Measurements from ENCODE around the gene QRFP.

Gene QRFP

DNA sequence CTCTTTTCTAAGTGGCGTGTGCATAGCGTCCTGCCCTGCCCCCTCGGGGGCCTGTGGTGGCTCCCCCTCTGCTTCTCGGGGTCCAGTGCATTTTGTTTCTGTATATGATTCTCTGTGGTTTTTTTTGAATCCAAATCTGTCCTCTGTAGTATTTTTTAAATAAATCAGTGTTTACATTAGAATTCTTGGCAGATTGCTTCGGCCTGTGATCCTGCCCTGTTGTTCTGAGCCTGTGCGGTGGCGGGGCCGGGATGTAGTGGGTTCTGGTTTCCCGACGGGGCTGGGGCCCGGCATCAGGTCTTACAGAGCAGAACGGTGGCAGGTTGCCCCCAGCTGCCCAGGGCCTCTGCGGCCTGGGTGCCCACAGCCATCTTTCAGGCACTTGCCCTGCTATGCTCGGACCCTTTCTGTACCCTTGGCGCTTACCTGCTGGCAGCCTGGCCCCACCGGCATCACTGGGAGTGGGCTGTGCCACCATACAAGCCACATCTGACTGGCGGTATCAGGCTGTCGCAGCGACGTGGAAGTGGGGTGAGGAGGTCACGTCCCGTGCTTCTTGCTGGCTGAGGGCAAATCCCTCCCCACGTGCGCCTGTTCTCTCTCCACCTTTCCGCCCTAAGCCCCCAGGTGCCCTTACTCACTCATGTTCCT, 9.0 kb downstream of the QRFP start:
- DNase-seq (ENCODE audit: low read depth), result no peak
- H3K4me3 ChIP-seq (ENCODE audit: control insufficient read depth, low read depth, low read length), result no peak overlapping the region
- TF ChIP-seq, protein P1, sequence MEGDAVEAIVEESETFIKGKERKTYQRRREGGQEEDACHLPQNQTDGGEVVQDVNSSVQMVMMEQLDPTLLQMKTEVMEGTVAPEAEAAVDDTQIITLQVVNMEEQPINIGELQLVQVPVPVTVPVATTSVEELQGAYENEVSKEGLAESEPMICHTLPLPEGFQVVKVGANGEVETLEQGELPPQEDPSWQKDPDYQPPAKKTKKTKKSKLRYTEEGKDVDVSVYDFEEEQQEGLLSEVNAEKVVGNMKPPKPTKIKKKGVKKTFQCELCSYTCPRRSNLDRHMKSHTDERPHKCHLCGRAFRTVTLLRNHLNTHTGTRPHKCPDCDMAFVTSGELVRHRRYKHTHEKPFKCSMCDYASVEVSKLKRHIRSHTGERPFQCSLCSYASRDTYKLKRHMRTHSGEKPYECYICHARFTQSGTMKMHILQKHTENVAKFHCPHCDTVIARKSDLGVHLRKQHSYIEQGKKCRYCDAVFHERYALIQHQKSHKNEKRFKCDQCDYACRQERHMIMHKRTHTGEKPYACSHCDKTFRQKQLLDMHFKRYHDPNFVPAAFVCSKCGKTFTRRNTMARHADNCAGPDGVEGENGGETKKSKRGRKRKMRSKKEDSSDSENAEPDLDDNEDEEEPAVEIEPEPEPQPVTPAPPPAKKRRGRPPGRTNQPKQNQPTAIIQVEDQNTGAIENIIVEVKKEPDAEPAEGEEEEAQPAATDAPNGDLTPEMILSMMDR (IDR thresholded peaks at IDR 0.05; ENCODE audit: control insufficient read depth, insufficient read depth, low read depth, low read length, missing control alignments), result no peak

DNA sequence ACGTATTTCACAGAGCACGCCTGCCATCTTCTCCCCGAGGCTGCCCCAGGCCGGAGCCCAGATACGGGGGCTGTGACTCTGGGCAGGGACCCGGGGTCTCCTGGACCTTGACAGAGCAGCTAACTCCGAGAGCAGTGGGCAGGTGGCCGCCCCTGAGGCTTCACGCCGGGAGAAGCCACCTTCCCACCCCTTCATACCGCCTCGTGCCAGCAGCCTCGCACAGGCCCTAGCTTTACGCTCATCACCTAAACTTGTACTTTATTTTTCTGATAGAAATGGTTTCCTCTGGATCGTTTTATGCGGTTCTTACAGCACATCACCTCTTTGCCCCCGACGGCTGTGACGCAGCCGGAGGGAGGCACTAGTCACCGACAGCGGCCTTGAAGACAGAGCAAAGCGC, 9.6 kb downstream of the QRFP start:
- TF ChIP-seq, protein P1 (IDR thresholded peaks at IDR 0.05; ENCODE audit: control insufficient read depth, insufficient read depth, low read depth, low read length, missing control alignments), result no peak
- H3K4me3 ChIP-seq (ENCODE audit: control insufficient read depth, low read depth, low read length), result no peak overlapping the region
- DNase-seq (ENCODE audit: low read depth), result no peak

DNA sequence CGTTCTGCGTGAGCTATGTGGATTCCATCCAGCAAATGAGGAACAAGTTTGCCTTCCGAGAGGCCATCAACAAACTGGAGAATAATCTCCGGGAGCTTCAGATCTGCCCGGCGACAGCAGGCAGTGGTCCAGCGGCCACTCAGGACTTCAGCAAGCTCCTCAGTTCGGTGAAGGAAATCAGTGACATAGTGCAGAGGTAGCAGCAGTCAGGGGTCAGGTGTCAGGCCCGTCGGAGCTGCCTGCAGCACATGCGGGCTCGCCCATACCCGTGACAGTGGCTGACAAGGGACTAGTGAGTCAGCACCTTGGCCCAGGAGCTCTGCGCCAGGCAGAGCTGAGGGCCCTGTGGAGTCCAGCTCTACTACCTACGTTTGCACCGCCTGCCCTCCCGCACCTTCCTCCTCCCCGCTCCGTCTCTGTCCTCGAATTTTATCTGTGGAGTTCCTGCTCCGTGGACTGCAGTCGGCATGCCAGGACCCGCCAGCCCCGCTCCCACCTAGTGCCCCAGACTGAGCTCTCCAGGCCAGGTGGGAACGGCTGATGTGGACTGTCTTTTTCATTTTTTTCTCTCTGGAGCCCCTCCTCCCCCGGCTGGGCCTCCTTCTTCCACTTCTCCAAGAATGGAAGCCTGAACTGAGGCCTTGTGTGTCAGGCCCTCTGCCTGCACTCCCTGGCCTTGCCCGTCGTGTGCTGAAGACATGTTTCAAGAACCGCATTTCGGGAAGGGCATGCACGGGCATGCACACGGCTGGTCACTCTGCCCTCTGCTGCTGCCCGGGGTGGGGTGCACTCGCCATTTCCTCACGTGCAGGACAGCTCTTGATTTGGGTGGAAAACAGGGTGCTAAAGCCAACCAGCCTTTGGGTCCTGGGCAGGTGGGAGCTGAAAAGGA, 10.9 kb downstream of the QRFP start:
- no peak for DNase-seq (ENCODE audit: low read depth)
- H3K4me3 ChIP-seq (ENCODE audit: control insufficient read depth, low read depth, low read length), result no peak overlapping the region
- TF ChIP-seq, protein P1 (IDR thresholded peaks at IDR 0.05; ENCODE audit: control insufficient read depth, insufficient read depth, low read depth, low read length, missing control alignments), result no peak

DNA sequence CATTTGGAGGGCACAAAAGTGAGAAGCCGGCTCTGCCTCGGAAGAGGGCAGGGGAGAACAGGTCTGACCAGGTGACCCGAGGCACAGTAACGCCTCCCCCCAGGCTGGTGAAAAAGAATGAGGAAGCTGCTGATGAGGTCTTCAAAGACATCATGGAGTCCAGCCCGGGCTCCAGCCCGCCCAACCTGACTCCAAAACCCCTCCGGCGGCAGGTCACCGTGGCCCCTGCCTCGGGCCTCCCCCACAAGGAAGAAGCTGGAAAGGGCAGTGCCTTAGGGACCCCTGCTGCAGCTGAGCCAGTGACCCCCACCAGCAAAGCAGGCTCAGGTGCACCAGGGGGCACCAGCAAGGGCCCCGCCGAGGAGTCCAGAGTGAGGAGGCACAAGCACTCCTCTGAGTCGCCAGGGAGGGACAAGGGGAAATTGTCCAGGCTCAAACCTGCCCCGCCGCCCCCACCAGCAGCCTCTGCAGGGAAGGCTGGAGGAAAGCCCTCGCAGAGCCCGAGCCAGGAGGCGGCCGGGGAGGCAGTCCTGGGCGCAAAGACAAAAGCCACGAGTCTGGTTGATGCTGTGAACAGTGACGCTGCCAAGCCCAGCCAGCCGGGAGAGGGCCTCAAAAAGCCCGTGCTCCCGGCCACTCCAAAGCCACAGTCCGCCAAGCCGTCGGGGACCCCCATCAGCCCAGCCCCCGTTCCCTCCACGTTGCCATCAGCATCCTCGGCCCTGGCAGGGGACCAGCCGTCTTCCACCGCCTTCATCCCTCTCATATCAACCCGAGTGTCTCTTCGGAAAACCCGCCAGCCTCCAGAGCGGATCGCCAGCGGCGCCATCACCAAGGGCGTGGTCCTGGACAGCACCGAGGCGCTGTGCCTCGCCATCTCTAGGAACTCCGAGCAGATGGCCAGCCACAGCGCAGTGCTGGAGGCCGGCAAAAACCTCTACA, 11.8 kb downstream of the QRFP start:
- H3K4me3 ChIP-seq (ENCODE audit: control insufficient read depth, low read depth, low read length), result no peak overlapping the region

DNA sequence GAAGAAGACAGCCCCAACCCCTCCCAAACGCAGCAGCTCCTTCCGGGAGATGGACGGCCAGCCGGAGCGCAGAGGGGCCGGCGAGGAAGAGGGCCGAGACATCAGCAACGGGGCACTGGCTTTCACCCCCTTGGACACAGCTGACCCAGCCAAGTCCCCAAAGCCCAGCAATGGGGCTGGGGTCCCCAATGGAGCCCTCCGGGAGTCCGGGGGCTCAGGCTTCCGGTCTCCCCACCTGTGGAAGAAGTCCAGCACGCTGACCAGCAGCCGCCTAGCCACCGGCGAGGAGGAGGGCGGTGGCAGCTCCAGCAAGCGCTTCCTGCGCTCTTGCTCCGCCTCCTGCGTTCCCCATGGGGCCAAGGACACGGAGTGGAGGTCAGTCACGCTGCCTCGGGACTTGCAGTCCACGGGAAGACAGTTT, 12.5 kb downstream of the QRFP start:
- H3K4me3 ChIP-seq (ENCODE audit: control insufficient read depth, low read depth, low read length), result no peak overlapping the region
- TF ChIP-seq, protein P1 (IDR thresholded peaks at IDR 0.05; ENCODE audit: control insufficient read depth, insufficient read depth, low read depth, low read length, missing control alignments), result no peak
- DNase-seq (ENCODE audit: low read depth), result no peak

More for the DNA sequence above, 11.8 kb downstream of the QRFP start:
- TF ChIP-seq, protein P1 (IDR thresholded peaks at IDR 0.05; ENCODE audit: control insufficient read depth, insufficient read depth, low read depth, low read length, missing control alignments), result no peak
- DNase-seq (ENCODE audit: low read depth), result no peak

DNA sequence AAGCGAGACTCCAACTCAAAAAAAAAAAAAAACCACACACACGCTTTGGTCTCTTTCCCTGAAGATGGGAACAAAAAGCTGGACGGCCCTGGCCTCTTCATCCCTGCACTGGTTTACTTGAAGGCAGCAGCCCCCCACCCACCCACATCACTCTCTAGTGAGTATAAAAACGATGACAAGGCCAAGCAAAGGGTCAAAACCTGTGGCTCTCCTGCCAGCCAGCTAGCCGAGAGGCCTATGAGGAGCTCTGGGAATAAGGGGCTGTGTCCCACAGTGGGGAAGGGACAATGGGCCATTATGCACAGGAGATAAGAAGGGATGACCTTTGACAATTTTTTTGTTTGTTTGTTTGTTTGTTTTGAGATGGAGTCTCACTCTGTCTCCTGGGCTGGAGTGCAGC, 13.1 kb downstream of the QRFP start:
- no peak overlapping the region for H3K4me3 ChIP-seq (ENCODE audit: control insufficient read depth, low read depth, low read length)
- DNase-seq (ENCODE audit: low read depth), result no peak
- TF ChIP-seq, protein P1 (IDR thresholded peaks at IDR 0.05; ENCODE audit: control insufficient read depth, insufficient read depth, low read depth, low read length, missing control alignments), result no peak

Data from AG09309 (cell line).